Osteocyte (in vitro differentiated cells): ENCODE measurements around the gene ADH7. TPM values are rescaled to one million over a fixed set of nuclear protein-coding genes. Genes with fewer than 3 reads are reported as not detected.
"Not testable (repeated sequence)": the region's sequence is repeated elsewhere in the genome, so short reads cannot be mapped to it uniquely, and the experiment has no call there.

ENCODE experiments used
- DNase-seq: peaks from one replicate; pipeline ENCODE4 v3.0.0; 2021; ENCODE audit warnings: mixed read lengths; ENCODE audit not compliant: unreplicated experiment; ENCODE audit errors: extremely low spot score
- H3K27ac Mint-ChIP-seq: one replicate; pipeline ENCODE4 v1.8.0; 2021; ENCODE audit warnings: mild to moderate bottlenecking, mixed read lengths; ENCODE audit not compliant: unreplicated experiment
- H3K27me3 Mint-ChIP-seq: one replicate; pipeline ENCODE4 v1.8.0; 2021; ENCODE audit warnings: mixed read lengths; ENCODE audit not compliant: unreplicated experiment
- H3K36me3 Mint-ChIP-seq: one replicate; pipeline ENCODE4 v1.8.0; 2021; ENCODE audit warnings: mixed read lengths; ENCODE audit not compliant: unreplicated experiment
- H3K4me1 Mint-ChIP-seq: one replicate; pipeline ENCODE4 v1.8.0; 2021; ENCODE audit warnings: mixed read lengths; ENCODE audit not compliant: unreplicated experiment
- H3K4me3 Mint-ChIP-seq: one replicate; pipeline ENCODE4 v1.8.0; 2021; ENCODE audit warnings: mild to moderate bottlenecking, moderate library complexity, mixed read lengths; ENCODE audit not compliant: unreplicated experiment
- H3K9me3 Mint-ChIP-seq: one replicate; pipeline ENCODE4 v1.8.0; 2021; ENCODE audit warnings: mixed read lengths; ENCODE audit not compliant: unreplicated experiment
- total RNA-seq: library from RNA; stranded (reverse); gene quantifications from 2 replicates; pipeline ENCODE4 v1.2.1, GENCODE V29; 2021
- TF ChIP-seq, protein P1 (sequence below): fragments of 200-600 bp; sonication (generic); IDR thresholded peaks from 2 replicates; pipeline ENCODE4 v1.5.0; 2021; ENCODE audit warnings: antibody characterized with exemption, mild to moderate bottlenecking, moderate library complexity

Gene ADH7
- total RNA-seq, 1 donor from 2014 or later, result not detected

- Mint-ChIP-seq H3K36me3 (no peaks in the 10 kb centered on the region), H3K4me3 (no peak overlapping the region), H3K4me1 (peaks cover 32% of the 10 kb centered on the region), H3K9me3 (peaks cover 14% of the 10 kb centered on the region), H3K27me3 (no peaks in the 10 kb centered on the region), H3K27ac (peak overlapping the region; percentile 92)
- DNase-seq, result no peak
- TF ChIP-seq, protein P1, sequence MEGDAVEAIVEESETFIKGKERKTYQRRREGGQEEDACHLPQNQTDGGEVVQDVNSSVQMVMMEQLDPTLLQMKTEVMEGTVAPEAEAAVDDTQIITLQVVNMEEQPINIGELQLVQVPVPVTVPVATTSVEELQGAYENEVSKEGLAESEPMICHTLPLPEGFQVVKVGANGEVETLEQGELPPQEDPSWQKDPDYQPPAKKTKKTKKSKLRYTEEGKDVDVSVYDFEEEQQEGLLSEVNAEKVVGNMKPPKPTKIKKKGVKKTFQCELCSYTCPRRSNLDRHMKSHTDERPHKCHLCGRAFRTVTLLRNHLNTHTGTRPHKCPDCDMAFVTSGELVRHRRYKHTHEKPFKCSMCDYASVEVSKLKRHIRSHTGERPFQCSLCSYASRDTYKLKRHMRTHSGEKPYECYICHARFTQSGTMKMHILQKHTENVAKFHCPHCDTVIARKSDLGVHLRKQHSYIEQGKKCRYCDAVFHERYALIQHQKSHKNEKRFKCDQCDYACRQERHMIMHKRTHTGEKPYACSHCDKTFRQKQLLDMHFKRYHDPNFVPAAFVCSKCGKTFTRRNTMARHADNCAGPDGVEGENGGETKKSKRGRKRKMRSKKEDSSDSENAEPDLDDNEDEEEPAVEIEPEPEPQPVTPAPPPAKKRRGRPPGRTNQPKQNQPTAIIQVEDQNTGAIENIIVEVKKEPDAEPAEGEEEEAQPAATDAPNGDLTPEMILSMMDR, result no peak
Observed at GRCh38 chr4:99382745-99383360, 52.3 kb downstream of the ADH7 start.

GRCh38 chr4:99381588-99382175 lies 53.5 kb downstream of the ADH7 start:
- no peak for DNase-seq
- Mint-ChIP-seq H3K4me3 (no peak overlapping the region), H3K27me3 (no peaks in the 10 kb centered on the region), H3K27ac (no peak overlapping the region), H3K4me1 (peaks cover 37% of the 10 kb centered on the region), H3K9me3 (peaks cover 14% of the 10 kb centered on the region), H3K36me3 (no peaks in the 10 kb centered on the region)
- TF ChIP-seq, protein P1, result no peak

DNA sequence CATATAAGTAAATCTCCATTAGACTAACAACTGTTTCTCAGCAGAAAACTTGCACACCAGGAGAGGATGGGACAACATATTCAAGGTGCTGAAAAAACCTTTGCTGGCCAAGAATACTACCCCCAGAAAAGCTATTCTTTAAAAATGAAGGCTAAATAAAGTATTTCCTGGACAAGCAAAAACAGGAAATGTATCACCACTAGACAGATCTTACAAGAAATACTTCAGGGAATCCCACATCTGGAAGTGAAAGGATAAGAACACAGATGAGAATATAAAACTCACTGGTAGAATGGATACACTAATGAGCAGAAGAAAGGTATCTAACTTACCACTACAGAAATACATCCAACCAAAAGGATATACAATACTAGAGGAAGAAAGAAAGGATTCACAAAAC lies 55.6 kb downstream of the ADH7 start:
- Mint-ChIP-seq H3K27ac (no peak overlapping the region), H3K4me1 (peaks cover 37% of the 10 kb centered on the region), H3K27me3 (no peaks in the 10 kb centered on the region), H3K36me3 (no peaks in the 10 kb centered on the region), H3K4me3 (no peak overlapping the region), H3K9me3 (peaks cover 23% of the 10 kb centered on the region)
- DNase-seq, result no peak
- TF ChIP-seq, protein P1, result no peak

DNA sequence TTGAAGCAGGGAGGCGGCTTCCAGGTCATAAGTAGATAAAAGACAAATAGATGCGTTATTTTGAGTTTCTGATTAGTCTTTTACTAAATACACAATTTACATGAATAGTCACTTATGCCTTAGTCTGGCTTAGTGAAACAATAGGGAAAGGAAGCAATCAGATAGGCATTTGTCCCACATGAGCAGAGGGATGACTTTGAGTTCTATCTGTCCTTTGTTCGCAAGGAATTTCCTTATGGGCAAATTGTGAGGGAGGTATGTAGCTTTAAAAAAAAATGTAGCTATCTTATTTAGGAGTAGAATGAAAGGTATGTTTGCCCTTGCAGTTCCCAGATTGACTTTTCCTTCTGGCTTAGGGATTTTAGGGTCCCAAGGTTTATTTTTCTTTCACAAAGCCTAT lies 56.3 kb downstream of the ADH7 start:
- Mint-ChIP-seq H3K36me3 (no peaks in the 10 kb centered on the region), H3K27me3 (no peaks in the 10 kb centered on the region), H3K9me3 (peaks cover 26% of the 10 kb centered on the region), H3K4me3 (no peak overlapping the region), H3K27ac (no peak overlapping the region), H3K4me1 (peaks cover 32% of the 10 kb centered on the region)
- TF ChIP-seq, protein P1, result no peak
- DNase-seq, result no peak

DNA sequence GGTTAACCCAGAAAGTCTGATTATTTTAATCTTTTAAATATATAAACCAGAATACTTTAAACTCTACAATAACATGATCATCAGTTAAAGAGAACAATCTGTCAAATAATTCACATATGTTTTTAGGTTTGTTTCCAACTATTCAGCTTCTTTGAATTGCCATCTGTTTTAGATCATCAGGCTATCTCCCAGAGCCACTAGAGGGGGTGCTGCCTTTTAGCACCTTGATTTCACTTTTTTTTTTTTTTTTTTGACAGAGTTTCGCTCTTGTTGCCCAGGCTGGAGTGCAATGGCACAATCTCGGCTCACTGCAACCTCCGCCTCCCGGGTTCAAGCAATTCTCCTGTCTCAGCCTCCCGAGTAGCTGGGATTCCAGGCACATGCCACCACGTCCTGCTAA lies 57.8 kb downstream of the ADH7 start:
- not testable (repeated sequence) for H3K27me3 Mint-ChIP-seq, H3K4me3 Mint-ChIP-seq, DNase-seq, H3K27ac Mint-ChIP-seq, H3K36me3 Mint-ChIP-seq
- TF ChIP-seq, protein P1, result peak; percentile 59
- H3K9me3 Mint-ChIP-seq, result peaks cover 28% of the 10 kb centered on the region
- peaks cover 17% of the 10 kb centered on the region for H3K4me1 Mint-ChIP-seq

GRCh38 chr4:99372464-99372863 lies 62.7 kb downstream of the ADH7 start:
- DNase-seq, H3K4me1 Mint-ChIP-seq, H3K27me3 Mint-ChIP-seq, H3K27ac Mint-ChIP-seq, H3K4me3 Mint-ChIP-seq, H3K36me3 Mint-ChIP-seq: not testable (repeated sequence)
- peaks cover 31% of the 10 kb centered on the region for H3K9me3 Mint-ChIP-seq

GRCh38 chr4:99367817-99368216 lies 67.3 kb downstream of the ADH7 start:
- not testable (repeated sequence) for H3K4me1 Mint-ChIP-seq, H3K27ac Mint-ChIP-seq, H3K36me3 Mint-ChIP-seq, H3K4me3 Mint-ChIP-seq, DNase-seq, H3K27me3 Mint-ChIP-seq
- peaks cover 20% of the 10 kb centered on the region for H3K9me3 Mint-ChIP-seq
